Measurements from ENCODE around the gene TRAF3.

The TRAF3 gene

DNA sequence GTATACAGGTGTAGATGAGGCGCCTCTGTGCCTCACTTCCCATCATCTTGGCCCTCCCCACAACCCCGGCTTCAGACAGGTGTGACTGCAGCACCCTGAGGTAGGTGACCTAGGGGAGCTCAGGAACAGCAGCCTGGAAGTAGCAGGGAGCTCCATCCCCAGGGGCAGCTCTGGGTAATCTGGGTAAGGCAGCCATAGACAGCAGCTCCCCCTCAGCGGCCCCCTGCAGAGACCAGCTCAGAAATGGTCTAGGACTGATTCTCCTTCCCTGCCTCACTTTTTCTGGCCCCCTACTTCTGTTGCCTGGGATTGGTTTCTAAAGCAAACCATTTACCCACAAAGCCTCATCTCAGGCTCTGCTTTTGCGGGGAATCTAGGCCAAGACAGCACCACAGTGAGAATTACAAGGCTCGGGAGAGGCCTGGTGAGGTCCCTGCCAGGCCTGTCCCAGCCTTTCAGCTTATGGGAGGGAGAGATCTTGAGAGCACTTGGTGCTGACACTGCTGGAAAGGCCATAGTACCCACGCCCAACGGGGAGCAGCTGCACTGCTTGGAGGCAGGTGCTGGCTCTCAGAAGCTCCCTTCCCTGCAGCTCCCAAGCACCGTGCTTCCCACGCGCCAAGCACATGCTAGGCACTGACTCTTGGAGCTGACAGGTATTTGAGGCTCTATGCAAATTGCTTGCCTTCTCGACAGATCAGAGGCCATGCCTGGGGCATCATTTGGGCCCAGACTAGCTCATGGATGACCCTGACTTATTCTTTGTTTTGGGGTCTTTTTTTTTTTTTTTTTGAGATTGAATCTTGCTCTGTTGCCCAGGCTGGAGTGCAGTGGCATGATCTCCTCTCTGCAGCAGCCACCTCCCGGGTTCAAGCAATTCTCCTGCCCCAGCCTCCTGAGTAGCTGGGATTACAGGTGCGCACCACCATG lies 45.1 kb upstream of the TRAF3 start:
- TF ChIP-seq SIN3A (IDR thresholded peaks at IDR 0.05; ENCODE audit: borderline replicate concordance, insufficient read depth, low read length) (no peak), POLR2AphosphoS5 (IDR thresholded peaks at IDR 0.05; ENCODE audit: low read depth, low read length) (no peak), FOXP2 (optimal IDR thresholded peaks at IDR 0.05; ENCODE audit: borderline replicate concordance, extremely low read depth, extremely low read length, insufficient read depth) (no peak), TAF1 (IDR thresholded peaks at IDR 0.05; ENCODE audit: borderline replicate concordance, insufficient read depth, low read length) (no peak)
- TF ChIP-seq, protein P1, sequence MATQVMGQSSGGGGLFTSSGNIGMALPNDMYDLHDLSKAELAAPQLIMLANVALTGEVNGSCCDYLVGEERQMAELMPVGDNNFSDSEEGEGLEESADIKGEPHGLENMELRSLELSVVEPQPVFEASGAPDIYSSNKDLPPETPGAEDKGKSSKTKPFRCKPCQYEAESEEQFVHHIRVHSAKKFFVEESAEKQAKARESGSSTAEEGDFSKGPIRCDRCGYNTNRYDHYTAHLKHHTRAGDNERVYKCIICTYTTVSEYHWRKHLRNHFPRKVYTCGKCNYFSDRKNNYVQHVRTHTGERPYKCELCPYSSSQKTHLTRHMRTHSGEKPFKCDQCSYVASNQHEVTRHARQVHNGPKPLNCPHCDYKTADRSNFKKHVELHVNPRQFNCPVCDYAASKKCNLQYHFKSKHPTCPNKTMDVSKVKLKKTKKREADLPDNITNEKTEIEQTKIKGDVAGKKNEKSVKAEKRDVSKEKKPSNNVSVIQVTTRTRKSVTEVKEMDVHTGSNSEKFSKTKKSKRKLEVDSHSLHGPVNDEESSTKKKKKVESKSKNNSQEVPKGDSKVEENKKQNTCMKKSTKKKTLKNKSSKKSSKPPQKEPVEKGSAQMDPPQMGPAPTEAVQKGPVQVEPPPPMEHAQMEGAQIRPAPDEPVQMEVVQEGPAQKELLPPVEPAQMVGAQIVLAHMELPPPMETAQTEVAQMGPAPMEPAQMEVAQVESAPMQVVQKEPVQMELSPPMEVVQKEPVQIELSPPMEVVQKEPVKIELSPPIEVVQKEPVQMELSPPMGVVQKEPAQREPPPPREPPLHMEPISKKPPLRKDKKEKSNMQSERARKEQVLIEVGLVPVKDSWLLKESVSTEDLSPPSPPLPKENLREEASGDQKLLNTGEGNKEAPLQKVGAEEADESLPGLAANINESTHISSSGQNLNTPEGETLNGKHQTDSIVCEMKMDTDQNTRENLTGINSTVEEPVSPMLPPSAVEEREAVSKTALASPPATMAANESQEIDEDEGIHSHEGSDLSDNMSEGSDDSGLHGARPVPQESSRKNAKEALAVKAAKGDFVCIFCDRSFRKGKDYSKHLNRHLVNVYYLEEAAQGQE (IDR thresholded peaks at IDR 0.05; ENCODE audit: insufficient read depth in 1 of 2, low read depth in 2 of 2, low read length in 2 of 2), result no peak

DNA sequence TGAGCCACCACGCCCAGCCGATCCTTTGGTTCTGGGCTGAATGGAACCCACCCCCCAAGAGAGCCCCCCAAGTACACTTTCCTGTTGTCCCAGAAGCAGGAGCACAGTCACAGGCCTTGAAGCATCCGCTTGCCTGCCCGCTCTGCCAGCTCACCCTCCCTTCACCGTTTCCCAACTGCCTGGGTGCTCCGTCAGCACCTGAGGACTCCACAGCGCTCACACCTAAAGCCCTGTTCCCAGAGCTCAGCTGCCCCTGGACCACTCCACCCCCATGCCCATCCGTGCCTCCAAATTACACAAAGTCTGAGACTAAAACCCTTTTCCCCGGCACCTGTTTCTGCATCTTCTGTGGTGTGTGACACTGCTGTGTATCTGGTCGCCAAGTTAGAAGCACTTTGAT lies 44.3 kb upstream of the TRAF3 start:
- TF ChIP-seq FOXP2 (optimal IDR thresholded peaks at IDR 0.05; ENCODE audit: borderline replicate concordance, extremely low read depth, extremely low read length, insufficient read depth) (no peak), SIN3A (IDR thresholded peaks at IDR 0.05; ENCODE audit: borderline replicate concordance, insufficient read depth, low read length) (no peak)
- TF ChIP-seq, protein P1 (IDR thresholded peaks at IDR 0.05; ENCODE audit: insufficient read depth in 1 of 2, low read depth in 2 of 2, low read length in 2 of 2), result no peak

DNA sequence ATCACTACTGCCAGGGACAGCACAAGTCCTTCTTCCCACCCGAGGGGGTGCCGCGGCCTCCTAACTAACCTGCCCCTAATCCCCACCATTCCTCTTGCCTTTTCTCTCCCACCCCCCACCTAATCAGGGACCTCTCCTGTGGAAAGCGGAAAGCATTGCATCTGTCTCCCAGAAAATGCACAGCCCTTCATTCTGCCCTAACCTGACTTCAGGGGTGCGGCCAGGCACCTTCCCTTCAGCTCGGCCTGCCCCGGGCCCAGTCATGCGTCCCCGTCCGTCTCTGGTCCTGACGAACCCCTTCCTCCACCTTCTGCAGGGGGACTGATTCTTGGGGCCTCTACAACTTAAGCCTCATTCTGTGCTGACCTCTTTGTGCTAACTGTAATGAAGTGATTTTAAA lies 43.9 kb upstream of the TRAF3 start:
- no peak for TF ChIP-seq SIN3A (IDR thresholded peaks at IDR 0.05; ENCODE audit: borderline replicate concordance, insufficient read depth, low read length)
- no peak for TF ChIP-seq FOXP2 (optimal IDR thresholded peaks at IDR 0.05; ENCODE audit: borderline replicate concordance, extremely low read depth, extremely low read length, insufficient read depth)
- TF ChIP-seq, protein P1 (IDR thresholded peaks at IDR 0.05; ENCODE audit: insufficient read depth in 1 of 2, low read depth in 2 of 2, low read length in 2 of 2), result no peak
- no peak for TF ChIP-seq POLR2AphosphoS5 (IDR thresholded peaks at IDR 0.05; ENCODE audit: low read depth, low read length)
- TF ChIP-seq TAF1 (IDR thresholded peaks at IDR 0.05; ENCODE audit: borderline replicate concordance, insufficient read depth, low read length), result no peak

DNA sequence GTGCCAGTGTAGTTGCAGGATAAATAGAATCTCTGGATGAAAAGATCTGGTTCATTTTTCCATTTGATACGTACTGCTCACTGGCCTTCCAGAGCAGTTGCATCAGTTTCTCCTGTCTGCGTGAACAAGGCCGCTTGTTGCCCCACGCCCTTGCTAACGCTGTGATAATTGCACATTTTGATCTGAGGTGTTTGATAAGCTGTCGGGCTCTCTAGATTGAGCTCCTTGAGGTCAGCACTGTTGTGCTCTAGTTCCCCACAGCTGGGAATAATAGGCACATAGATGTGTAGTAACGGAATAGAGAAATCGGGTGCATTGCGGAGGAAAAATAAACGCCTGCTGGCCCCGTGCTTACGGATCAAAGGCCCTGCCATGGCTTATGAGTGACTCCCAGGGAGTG lies 42.8 kb upstream of the TRAF3 start:
- TF ChIP-seq, protein P1 (IDR thresholded peaks at IDR 0.05; ENCODE audit: insufficient read depth in 1 of 2, low read depth in 2 of 2, low read length in 2 of 2), result no peak
- TF ChIP-seq SIN3A (IDR thresholded peaks at IDR 0.05; ENCODE audit: borderline replicate concordance, insufficient read depth, low read length) (no peak), FOXP2 (optimal IDR thresholded peaks at IDR 0.05; ENCODE audit: borderline replicate concordance, extremely low read depth, extremely low read length, insufficient read depth) (no peak), TAF1 (IDR thresholded peaks at IDR 0.05; ENCODE audit: borderline replicate concordance, insufficient read depth, low read length) (no peak), POLR2AphosphoS5 (IDR thresholded peaks at IDR 0.05; ENCODE audit: low read depth, low read length) (no peak)
